Measurements from ENCODE around the gene KCNK17.

The KCNK17 gene

GRCh38 chr6:39335780-39336545, 21.7 kb upstream of the KCNK17 start:
- no peak for FAIRE-seq

DNA sequence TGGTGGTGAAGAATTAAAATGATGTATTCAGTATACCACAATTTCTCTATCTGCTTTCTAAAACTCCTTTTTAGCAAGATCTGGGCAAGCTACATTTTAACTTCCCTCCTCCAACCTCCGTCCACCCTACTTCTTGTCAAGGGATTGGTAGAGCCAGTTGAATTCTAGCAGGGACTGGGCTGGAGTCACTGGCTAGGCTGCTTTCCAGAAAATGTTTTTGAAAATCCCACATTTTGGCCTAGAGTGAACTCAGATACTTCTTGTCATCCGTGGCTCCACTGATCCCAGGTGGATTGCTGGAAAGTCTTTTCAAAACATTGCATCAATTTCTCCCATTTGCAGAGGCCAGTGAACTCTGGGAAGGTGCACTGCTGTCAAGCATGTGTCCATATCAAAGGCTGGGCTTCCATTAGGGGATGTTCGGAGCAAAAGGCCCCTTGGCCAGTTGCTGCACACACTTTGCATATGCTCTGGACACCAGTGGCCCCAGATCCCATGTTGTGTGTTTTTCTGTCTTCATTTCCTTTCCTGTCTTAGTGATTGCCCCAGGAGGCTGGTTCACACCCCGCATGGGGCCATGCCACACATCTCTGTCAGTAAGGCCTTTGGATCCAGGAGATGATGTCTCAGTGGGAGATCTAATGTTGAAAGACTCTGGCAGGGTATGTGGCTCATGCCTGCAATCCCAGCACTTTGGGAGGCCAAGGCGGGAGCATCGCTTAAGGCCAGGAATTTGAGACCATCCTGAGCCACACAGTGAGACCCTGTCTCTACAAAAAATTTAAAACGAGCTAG, 19.6 kb upstream of the KCNK17 start:
- no peak for FAIRE-seq

GRCh38 chr6:39330476-39330875, 16.3 kb upstream of the KCNK17 start:
- FAIRE-seq: no peak

DNA sequence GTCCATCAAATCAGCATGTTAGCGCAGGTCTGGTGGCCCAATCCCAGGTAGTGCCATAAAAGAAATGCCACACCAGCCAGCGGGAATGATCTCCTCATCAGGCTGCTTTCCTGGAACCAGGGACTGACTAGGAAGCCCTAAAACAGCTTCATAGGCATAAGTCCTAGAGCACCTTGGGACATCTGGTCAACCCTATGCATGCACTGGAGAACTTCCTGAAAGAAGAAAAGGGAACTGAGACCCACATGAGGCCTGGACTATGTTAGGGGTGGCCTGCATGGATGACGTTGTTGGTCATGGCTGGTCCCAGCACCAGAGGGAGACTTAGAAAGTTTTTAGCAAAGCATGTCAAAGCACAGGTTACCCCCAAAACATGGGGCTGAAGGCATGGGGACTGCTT, 15.8 kb upstream of the KCNK17 start:
- FAIRE-seq: no peak

DNA sequence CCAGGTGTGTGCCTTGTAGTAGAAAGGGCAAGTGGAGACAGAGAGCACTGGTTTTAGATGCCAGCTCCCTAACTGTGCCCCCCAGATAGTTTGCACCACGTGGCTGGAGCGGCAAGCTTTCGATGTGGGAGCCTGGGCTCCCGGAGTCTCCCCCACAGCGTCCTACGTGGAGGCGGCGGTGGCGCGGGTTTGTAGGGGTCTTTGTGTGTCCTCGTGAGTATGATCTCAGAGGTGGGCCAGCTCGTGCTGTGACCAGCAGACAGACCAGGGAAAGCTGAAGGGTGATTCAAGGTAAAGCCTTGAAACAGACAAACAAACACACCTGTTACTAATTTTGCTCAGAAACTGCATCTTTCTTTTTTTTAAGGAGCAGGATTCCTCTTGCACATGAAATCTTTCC, 13.8 kb upstream of the KCNK17 start:
- no peak for FAIRE-seq

GRCh38 chr6:39327507-39327906, 13.3 kb upstream of the KCNK17 start:
- FAIRE-seq: no peak

GRCh38 chr6:39322306-39322850, 8.2 kb upstream of the KCNK17 start, which contains the start of gene KCNK16:
TSS of gene KCNK16 (minus strand) at chr6:39322702. CDS start at chr6:39322540, 162 bp downstream.
- no peak for FAIRE-seq

DNA sequence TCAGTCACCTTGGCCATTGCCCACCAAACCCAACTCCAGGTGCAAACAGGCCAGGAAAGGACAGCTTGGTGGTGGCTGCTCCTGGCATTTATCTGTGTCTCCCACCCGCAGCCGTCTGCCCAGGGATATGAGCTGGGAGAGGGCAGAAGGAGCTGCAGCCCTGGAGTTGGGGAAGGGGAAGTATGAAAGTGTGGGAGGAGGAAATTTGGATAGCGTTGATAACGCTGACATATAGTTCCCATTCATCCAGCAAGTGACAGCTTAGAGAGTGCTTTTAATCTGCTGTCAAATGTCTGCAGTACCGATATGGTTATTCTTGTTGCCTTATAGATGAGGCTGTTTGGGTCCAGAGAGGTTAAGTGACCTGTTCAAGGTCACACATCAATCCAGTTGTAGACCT, 7.5 kb upstream of the KCNK17 start:
- FAIRE-seq: no peak

DNA sequence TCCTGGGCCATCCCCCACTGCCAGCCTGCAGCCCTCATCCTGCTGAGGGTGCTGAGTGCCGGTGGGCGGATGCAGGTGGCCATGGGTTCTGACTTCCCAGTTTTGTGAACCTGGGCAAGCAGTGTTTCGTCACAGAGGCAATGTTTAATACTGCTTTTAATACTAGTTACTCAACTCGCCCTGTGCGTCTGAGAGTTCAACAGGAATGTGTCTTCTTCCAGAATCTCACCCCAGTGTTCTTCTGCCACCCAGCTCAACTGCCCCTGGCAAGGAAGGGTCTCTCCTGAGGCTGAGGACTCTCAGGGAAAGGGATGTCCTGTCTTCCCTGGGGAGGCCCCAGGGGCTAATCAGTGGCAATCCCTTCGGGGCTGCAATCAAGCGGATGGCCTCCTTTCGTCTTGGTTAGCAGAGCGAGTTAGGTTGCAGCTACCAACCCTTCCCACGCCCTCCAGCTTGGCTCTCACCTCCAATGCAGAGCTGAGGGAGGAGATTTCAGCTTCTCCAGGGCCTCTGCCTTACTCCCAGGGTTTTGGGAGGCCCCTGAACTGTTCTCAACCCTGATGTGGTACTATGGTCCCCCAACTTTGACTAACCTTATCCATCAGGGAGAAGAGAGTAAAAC, 6.3 kb upstream of the KCNK17 start:
- no peak for FAIRE-seq

DNA sequence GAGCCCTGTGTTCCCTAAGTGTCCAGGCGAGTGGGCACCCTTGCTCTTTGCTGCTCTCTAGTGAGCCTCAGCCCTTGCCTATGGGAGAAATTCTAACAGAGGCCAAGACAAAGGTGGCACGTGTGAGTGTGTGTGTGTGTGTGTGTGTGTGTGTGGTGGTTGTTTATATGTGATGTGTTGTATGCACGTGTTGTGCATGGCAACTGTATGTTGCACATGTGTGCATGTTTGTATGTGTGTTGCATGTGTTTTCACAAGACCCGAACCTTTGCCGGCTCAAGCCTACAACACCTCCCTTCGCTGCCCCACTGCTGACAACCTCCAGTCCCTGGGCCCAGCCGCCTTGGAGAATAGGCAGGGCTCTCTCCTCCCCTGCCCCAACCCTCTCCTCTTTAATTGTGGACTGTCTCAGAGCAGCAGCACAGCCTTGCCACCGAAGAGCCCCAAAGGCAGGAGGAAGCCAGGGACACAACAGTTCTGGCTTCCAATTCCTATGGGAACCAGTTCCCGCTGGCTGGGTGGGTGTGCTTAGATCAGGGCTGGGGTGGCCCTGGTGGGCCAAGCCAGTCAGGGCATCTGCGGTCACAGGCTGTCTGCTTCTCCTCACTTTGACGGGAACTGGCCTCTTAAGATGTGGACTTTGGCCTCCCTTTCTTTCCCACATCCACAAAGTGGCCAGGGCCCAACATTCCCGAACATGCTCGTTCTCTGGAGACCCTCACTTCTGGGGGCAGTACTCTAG, 5.6 kb upstream of the KCNK17 start:
- no peak for FAIRE-seq

- FAIRE-seq: no peak
Measured at GRCh38 chr6:39317256-39317655, 3.0 kb upstream of the KCNK17 start.

- no peak for FAIRE-seq
Measured at GRCh38 chr6:39313526-39314272, 520 bp downstream of the KCNK17 start.

DNA sequence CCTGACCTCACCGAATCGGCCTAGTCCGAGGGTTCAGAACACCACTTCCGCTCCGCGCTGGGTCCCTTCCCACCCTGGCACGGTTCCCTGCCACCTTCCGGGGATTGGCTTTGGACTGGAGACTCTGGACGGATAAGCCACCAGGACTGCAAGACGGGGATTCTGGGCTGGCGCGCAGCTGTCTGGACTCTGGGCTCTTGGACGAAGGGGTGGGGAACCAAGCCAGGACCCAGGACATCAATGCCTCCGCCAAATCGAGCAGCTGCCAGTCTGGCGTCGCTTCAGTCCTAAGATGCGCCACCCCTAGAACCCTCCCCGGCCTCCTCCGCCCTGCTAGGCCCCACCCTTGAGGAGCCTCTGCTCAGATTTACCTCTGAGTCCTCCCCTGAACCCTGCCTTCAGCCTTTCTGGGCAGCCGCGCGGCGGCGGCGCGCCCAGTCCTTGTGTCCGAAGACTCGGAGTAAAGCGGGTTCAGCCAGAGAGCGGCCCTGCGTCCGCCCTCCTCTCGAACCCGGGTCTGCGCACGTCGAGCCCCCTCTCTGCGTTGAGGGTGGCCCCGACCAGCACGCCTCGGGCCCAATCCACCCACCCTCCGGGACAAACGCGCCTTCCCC, 1.2 kb downstream of the KCNK17 start:
- FAIRE-seq: no peak

- no peak for FAIRE-seq
Measured at GRCh38 chr6:39310542-39310941, 3.7 kb downstream of the KCNK17 start.

- no peak for FAIRE-seq
Measured at GRCh38 chr6:39309942-39310531, 4.2 kb downstream of the KCNK17 start.

GRCh38 chr6:39307462-39307861, 6.8 kb downstream of the KCNK17 start:
- FAIRE-seq: no peak

GRCh38 chr6:39304951-39305350, 9.3 kb downstream of the KCNK17 start:
- FAIRE-seq: no peak

DNA sequence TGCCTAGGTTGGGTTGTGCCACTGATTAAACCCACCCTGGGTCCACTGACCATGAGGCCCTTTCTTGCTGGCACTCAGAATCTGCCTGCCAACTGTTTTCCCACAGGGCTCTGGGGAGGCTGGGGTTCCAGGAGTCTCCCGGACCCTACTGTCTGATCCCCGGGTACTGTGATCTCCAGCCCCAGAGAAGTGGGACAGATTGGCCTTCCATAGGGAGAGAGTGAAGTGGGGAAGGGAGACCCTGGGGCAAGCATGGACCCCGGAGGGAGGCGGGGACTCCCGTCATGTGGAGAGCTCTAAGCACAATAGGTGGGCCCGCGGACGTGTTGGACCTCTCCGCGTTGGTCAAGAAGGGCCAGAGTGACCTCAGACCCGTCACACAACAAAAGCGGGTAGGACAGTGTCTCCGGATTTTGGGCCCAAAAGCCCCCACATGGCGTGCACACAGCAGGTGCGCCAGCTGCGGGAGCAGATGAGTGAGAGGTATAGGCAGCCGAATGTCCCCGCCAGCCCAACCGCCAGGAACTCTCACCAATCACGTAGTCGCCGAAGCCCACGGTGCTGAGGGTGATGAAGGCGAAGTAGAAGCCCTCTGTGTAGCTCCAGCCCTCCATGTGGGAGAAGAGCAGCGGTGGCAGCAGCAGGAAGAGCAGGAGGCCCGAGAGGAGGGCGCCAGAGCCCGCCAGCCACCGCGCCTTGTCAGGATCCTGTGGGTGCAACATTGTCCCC, 10.6 kb downstream of the KCNK17 start:
- no peak for FAIRE-seq

DNA sequence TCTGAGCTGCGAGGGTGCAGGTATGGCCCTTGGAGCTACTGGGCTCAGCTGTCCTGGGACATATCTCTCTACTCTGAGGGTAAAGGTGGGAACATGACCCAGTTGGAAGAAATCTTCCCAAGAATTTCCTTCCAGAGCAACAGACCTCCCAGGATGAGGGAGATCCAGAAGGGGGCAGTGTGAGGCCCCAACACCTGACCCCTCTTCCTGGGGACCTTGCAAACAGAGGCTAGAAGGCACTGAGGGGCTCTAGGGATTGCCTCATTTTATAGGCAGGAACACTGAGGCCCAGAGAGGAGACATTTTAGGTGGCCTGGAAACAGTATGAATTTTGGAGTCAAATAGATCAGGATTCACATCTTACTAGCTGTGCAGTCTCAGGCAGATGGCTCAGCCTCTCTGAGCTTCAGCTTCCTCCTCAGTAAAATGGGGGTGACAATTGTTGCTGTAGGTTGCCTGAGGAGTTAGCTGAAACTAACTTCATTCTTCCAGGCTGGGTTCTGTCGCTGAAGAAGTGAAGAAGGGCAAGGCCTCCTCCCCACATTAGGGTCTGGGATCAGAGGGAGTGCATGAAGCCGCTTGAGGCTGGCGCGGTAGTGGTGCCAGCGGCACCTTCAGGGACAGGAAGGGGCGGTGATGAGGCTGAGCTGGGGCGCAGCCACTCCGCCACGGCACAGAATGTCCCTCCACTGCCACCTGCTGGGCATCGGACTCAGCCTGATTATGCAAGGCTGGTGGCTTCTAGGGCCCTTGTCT, 11.4 kb downstream of the KCNK17 start:
- no peak for FAIRE-seq

GRCh38 chr6:39302011-39302410, 12.2 kb downstream of the KCNK17 start:
- FAIRE-seq: no peak
